Body of pancreas (tissue), 4 donors: ENCODE data around the gene LVRN. TPM values are rescaled to one million over a fixed set of nuclear protein-coding genes. Genes with fewer than 3 reads are reported as not detected.

Source experiments
- ATAC-seq: fragments of 150-250 bp; one replicate; pipeline ENCODE4 v1.9.1; 2016
- DNase-seq, 4 donors: peaks; one replicate each; pipeline ENCODE4 v3.0.0-alpha.2; 2019
- H3K27ac ChIP-seq, 4 donors: fragments of 200-600 bp; sonication (generic); 1 replicate in 3 of 4; 2 replicates in 1 of 4; pipeline versions ENCODE4 v1.5.1 to v1.6.1; 2016 to 2019; ENCODE audit warnings: mild to moderate bottlenecking in 1 of 4, mixed read lengths in 1 of 4, moderate library complexity in 1 of 4
- H3K27me3 ChIP-seq, 2 donors: fragments of 200-600 bp; sonication (generic); one replicate each; pipeline ENCODE4 v1.6.0; 2016; ENCODE audit warnings: mild to moderate bottlenecking in 1 of 2
- H3K36me3 ChIP-seq, 2 donors: fragments of 200-600 bp; sonication (generic); replicated peaks in 1 of 2; 2 replicates each; pipeline ENCODE4 v1.5.1; 2016; ENCODE audit warnings: low read depth in 2 of 2; ENCODE audit not compliant: insufficient read depth in 1 of 2
- H3K4me1 ChIP-seq: fragments of 200-600 bp; sonication (generic); one replicate; pipeline ENCODE4 v1.6.0; 2016
- H3K4me3 ChIP-seq, 2 donors: fragments of 200-600 bp; sonication (generic); 1 replicate in 1 of 2; 2 replicates in 1 of 2; pipeline ENCODE4 v1.5.1; 2016 to 2019
- H3K9me3 ChIP-seq, 3 donors: fragments of 200-600 bp; sonication (generic); 1 replicate in 2 of 3; 2 replicates in 1 of 3; pipeline ENCODE4 v1.5.1; 2016
- POLR2A ChIP-seq, 3 donors: fragments of 450-650 bp; IDR thresholded peaks; one replicate each; pipeline ENCODE4 v1.6.1; 2016; ENCODE audit warnings: antibody characterized with exemption in 3 of 3, mild to moderate bottlenecking in 2 of 3
- WGBS, 2 donors: methylation state at CpG; one replicate each; pipeline ENCODE4 v1.1.5; 2017; 5-methylcytosine and 5-hydroxymethylcytosine counted together
- intact Hi-C: fragments of 100-400 bp; cut with DNase I; formaldehyde crosslinking; loops from one replicate; pipeline ENCODE4 v1.15.1; 2023
- total RNA-seq, 2 donors: library from RNA; depleted of rRNA; stranded (reverse); fragments of >200 nt; gene quantifications; one replicate each; pipeline ENCODE4 v1.1.0, GENCODE V29; 2016
- TF ChIP-seq, protein P1 (sequence below), 7 experiments: fragments of 450-650 bp in 4 of 7; fragments of 200-600 bp in 3 of 7; sonication (generic) in 3 of 7; IDR thresholded peaks; one replicate each; pipeline ENCODE4 v1.5.1; 2016 to 2019; ENCODE audit warnings: antibody characterized with exemption in 7 of 7

The LVRN gene
- total RNA-seq, 2 donors from 2014 or later, result 0.52 to 2.0 TPM

DNA sequence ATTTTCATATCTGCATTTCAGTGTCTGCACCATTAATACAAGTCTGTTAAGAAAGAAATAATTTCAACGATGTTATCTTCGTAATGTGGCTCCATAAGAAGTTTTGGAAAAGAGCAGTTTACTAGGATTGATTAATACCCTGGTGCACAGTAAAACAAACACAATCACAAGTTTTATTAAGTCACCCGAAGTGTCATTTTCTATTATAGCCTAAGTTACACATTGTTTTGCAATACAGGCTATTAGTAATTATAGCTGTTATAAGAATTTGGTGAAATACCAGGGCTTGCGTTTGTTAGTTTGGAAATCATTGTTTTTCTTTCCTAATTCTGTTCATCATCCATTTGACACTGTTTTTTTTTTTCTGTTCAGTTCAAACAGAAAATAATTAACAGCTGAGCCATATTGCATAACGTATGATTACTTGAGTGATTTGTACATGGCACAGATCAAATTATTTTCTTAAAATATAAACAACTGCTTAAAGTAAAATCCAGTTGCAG, 30.6 kb downstream of the LVRN start:
- H3K36me3 ChIP-seq, result no peaks in the 10 kb centered on the region
- 26 to 28% methylated on average over 5 of the region's 5 CpGs for WGBS, 2 donors
- DNase-seq, result no peak
- H3K4me3 ChIP-seq, result no peak overlapping the region
- H3K27ac ChIP-seq, result no peak overlapping the region
- no peak for TF ChIP-seq POLR2A (IDR thresholded peaks at IDR 0.05)
- TF ChIP-seq, protein P1, sequence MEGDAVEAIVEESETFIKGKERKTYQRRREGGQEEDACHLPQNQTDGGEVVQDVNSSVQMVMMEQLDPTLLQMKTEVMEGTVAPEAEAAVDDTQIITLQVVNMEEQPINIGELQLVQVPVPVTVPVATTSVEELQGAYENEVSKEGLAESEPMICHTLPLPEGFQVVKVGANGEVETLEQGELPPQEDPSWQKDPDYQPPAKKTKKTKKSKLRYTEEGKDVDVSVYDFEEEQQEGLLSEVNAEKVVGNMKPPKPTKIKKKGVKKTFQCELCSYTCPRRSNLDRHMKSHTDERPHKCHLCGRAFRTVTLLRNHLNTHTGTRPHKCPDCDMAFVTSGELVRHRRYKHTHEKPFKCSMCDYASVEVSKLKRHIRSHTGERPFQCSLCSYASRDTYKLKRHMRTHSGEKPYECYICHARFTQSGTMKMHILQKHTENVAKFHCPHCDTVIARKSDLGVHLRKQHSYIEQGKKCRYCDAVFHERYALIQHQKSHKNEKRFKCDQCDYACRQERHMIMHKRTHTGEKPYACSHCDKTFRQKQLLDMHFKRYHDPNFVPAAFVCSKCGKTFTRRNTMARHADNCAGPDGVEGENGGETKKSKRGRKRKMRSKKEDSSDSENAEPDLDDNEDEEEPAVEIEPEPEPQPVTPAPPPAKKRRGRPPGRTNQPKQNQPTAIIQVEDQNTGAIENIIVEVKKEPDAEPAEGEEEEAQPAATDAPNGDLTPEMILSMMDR (IDR thresholded peaks at IDR 0.05), result no peak
- intact Hi-C loops, result no loop called here
- no peaks in the 10 kb centered on the region for H3K9me3 ChIP-seq
- no peak for ATAC-seq
- no peaks in the 10 kb centered on the region for H3K4me1 ChIP-seq
- H3K27me3 ChIP-seq, result no peaks in the 10 kb centered on the region

DNA sequence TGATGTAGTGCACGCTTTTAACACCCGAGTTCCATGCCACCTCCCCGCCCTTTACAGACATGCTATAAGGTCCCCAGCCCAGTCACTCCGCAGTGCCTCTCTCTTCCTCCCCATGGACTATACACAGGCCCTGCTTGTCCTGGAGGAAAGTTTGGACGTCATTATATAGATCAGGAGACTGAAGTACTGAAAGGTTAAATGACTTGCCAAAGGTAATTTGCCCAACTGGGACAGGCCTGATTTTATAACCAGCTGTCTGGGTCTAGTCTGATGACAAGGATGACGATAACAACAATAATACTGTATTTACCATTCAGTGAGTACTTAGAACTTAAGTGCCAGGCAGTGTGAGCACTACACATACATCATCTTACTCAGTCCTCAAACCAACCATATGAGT, 33.1 kb downstream of the LVRN start:
- no peaks in the 10 kb centered on the region for H3K27me3 ChIP-seq
- ATAC-seq (no peak), DNase-seq (no peak)
- no peaks in the 10 kb centered on the region for H3K9me3 ChIP-seq
- TF ChIP-seq, protein P1 (IDR thresholded peaks at IDR 0.05), result no peak
- no peak for TF ChIP-seq POLR2A (IDR thresholded peaks at IDR 0.05)
- H3K4me3 ChIP-seq, result no peak overlapping the region
- H3K27ac ChIP-seq, result no peak overlapping the region
- WGBS, 2 donors, result 83 to 86% methylated on average over 6 of the region's 6 CpGs
- no peaks in the 10 kb centered on the region for H3K36me3 ChIP-seq
- intact Hi-C loops, result no loop called here
- H3K4me1 ChIP-seq, result no peaks in the 10 kb centered on the region

DNA sequence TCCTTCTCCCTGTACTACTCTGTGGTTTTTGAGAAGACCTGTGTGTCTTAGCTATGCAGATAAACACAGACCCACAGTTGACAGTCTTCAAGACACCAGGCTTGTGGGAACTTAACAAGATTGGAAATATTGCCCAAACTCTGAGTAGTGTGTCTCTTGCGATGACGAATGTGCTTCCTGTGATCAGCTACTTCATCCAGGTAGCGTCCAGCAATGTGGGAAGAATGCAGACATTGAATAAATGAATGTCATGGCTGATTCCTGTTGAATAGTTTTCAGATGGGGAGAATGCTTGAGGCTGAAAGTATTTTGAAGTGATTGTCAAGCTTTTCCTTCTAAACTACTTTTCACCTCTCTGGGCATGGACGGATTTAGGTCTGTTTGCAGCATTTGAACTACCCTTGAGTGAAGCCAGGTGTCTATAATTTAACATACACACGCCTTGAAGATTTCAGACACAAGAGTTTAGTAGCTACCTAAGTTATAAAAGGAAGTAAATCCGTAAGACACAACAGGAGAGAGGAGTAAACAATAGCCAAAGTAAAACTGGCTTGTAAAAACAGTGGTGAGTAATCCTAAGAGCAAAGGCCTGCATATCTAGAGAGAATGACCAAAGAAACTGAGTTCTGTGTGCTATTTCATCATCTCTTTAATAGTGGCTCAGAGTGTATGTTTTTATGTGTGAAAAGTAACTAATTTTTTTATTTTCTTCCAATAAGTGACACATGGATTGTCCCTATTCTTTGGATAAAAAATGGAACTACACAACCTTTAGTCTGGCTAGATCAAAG, 40.0 kb downstream of the LVRN start:
- Histone ChIP-seq H3K4me1 (no peaks in the 10 kb centered on the region), H3K27ac (no peak overlapping the region), H3K9me3 (no peaks in the 10 kb centered on the region), H3K27me3 (no peaks in the 10 kb centered on the region), H3K4me3 (no peak overlapping the region), H3K36me3 (no peaks in the 10 kb centered on the region)
- ATAC-seq, result no peak
- DNase-seq, result no peak
- intact Hi-C loops, result no loop called here
- WGBS, 2 donors, result 66 to 71% methylated on average over 6 of the region's 6 CpGs
- TF ChIP-seq POLR2A (IDR thresholded peaks at IDR 0.05), result no peak
- TF ChIP-seq, protein P1 (IDR thresholded peaks at IDR 0.05), result no peak

DNA sequence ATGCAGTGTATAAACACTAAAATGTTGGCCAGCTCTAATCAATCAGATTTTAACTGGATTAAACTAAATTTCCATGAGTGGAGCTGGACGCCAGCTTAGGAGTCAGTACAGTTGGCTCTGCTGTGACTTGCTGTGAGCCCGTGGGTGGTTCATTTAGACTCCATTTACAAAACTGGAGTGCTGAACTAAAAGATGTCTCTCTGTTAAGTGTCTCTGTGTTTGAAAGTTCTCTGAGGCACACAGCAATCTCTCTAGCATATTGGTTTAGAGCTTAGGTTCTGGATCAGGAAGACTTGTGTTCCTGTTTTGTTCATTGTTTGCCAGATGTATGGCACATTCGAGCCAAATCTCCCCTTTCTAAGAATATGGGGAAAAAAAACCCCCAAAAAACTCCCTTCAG, 42.0 kb downstream of the LVRN start:
- H3K4me3 ChIP-seq, result no peak overlapping the region
- WGBS, 2 donors, result 67 to 75% methylated on average over 3 of the region's 3 CpGs
- no peak for ATAC-seq
- no peaks in the 10 kb centered on the region for H3K9me3 ChIP-seq
- H3K27ac ChIP-seq, result no peak overlapping the region
- no peaks in the 10 kb centered on the region for H3K36me3 ChIP-seq
- no peaks in the 10 kb centered on the region for H3K27me3 ChIP-seq
- H3K4me1 ChIP-seq, result no peaks in the 10 kb centered on the region
- no peak for DNase-seq
- no peak for TF ChIP-seq POLR2A (IDR thresholded peaks at IDR 0.05)
- TF ChIP-seq, protein P1 (IDR thresholded peaks at IDR 0.05), result no peak
- intact Hi-C loops, result no loop called here

GRCh38 chr5:116009806-116010205, 47.5 kb downstream of the LVRN start:
- 68 to 75% methylated on average over 3 of the region's 3 CpGs for WGBS, 2 donors
- ATAC-seq (no peak), DNase-seq (no peak)
- H3K4me3 ChIP-seq, result no peak overlapping the region
- no peaks in the 10 kb centered on the region for H3K27me3 ChIP-seq
- H3K4me1 ChIP-seq, result no peaks in the 10 kb centered on the region
- intact Hi-C loops, result no loop called here
- TF ChIP-seq, protein P1 (IDR thresholded peaks at IDR 0.05), result no peak
- TF ChIP-seq POLR2A (IDR thresholded peaks at IDR 0.05), result no peak
- H3K36me3 ChIP-seq, result no peaks in the 10 kb centered on the region
- H3K9me3 ChIP-seq, result no peaks in the 10 kb centered on the region
- H3K27ac ChIP-seq, result no peak overlapping the region
